A549 (cell line): ENCODE measurements around the gene PERM1. TPM values are rescaled to one million over a fixed set of nuclear protein-coding genes. Genes with fewer than 3 reads are reported as not detected.
A peak's percentile ranks its signal among the peaks of the same experiment; 100 is the strongest.
"Not testable (repeated sequence)": the region's sequence is repeated elsewhere in the genome, so short reads cannot be mapped to it uniquely, and the experiment has no call there.

Experiments used
- ATAC-seq, 2 experiments: fragments of 200-7000 bp in 1 of 2; fragments of >200 bp in 1 of 2; cut with Nextera tagmentation in 1 of 2; cut with Tn5 transposase in 1 of 2; 3 replicates each; pipeline versions ENCODE4 v1.8.0 to v1.9.1; 2018 to 2020; ENCODE audit warnings: mild to moderate bottlenecking in 1 of 2, moderate library complexity in 1 of 2
- CTCF ChIA-PET: fragments of 300-600 bp; sonication (Branson Sonifier 250); formaldehyde crosslinking; extraction: SDS; loops from one replicate; lab custom pipeline; 2021; ENCODE audit warnings: antibody characterized with exemption, inconsistent platforms; lab: Yijun Ruan, JAX
- POLR2A ChIA-PET: fragments of 350-600 bp; formaldehyde crosslinking; extraction: SDS; loops from one replicate; lab custom pipeline; 2021; ENCODE audit warnings: antibody characterized with exemption, inconsistent platforms; lab: Yijun Ruan, JAX
- DNase-seq, 2 experiments: peaks; one replicate each; pipeline versions ENCODE4 v3.0.0 to v3.0.0-alpha.2; 2011 to 2016; ENCODE audit warnings: low read depth in 1 of 2, low spot score in 1 of 2
- FAIRE-seq: peaks from 2 replicates; lab custom pipeline; 2011; peaks lifted over from hg19 to GRCh38; lab: Jason Lieb, UNC
- H3K27ac ChIP-seq, 2 experiments: fragments of >200 bp; sonication (Bioruptor Twin); formaldehyde crosslinking; 3 replicates each; pipeline ENCODE4 v1.5.1; 2016 to 2017
- H3K4me1 ChIP-seq: fragments of >200 bp; sonication (Bioruptor Twin); formaldehyde crosslinking; 3 replicates; pipeline ENCODE4 v1.6.1; 2016
- H3K4me2 ChIP-seq: fragments of >200 bp; sonication (Bioruptor Twin); formaldehyde crosslinking; 3 replicates; pipeline ENCODE4 v1.6.1; 2016
- H3K4me3 ChIP-seq: fragments of >200 bp; sonication (Bioruptor Twin); formaldehyde crosslinking; 3 replicates; pipeline ENCODE4 v1.5.1; 2016
- H3K9me3 ChIP-seq: fragments of >200 bp; sonication (Bioruptor Twin); formaldehyde crosslinking; 3 replicates; pipeline ENCODE4 v1.6.1; 2016
- FOXS1 ChIP-seq: fragments of 250-450 bp; sonication (Bioruptor Pico); IDR thresholded peaks from 2 replicates; pipeline ENCODE4 v1.5.0; 2020; ENCODE audit warnings: mild to moderate bottlenecking, moderate library complexity
- HEYL ChIP-seq: fragments of 250-450 bp; sonication (Bioruptor Pico); IDR thresholded peaks from 2 replicates; pipeline ENCODE4 v1.8.0; 2021; ENCODE audit warnings: mild to moderate bottlenecking, moderate library complexity
- HOXB13 ChIP-seq: fragments of 250-450 bp; sonication (Bioruptor Pico); IDR thresholded peaks from 2 replicates; pipeline ENCODE4 v1.5.0; 2020; ENCODE audit warnings: low read depth, mild to moderate bottlenecking, moderate library complexity
- JUNB ChIP-seq: fragments of >200 bp; sonication (Bioruptor Twin); formaldehyde crosslinking; IDR thresholded peaks from 2 replicates; pipeline ENCODE4 v1.6.1; 2016
- KDM1A ChIP-seq: fragments of 200-600 bp; sonication (generic); IDR thresholded peaks from 2 replicates; pipeline ENCODE4 v1.6.1; 2016; ENCODE audit warnings: low read depth, mild to moderate bottlenecking
- MAX ChIP-seq: IDR thresholded peaks from 2 replicates; pipeline ENCODE4 v1.6.1; 2012
- TFCP2L1 ChIP-seq: fragments of 250-450 bp; sonication (Bioruptor Pico); IDR thresholded peaks from 2 replicates; pipeline ENCODE4 v1.5.0; 2021; ENCODE audit warnings: mild to moderate bottlenecking
- WGBS: methylation state at CpG from one replicate; pipeline ENCODE4 v1.1.6; 2017; ENCODE audit errors: missing lambda C conversion rate; 5-methylcytosine and 5-hydroxymethylcytosine counted together
- polyA plus RNA-seq, 4 experiments: library from polyadenylated mRNA; depleted of rRNA in 3 of 4; stranded (reverse); fragments of >200 nt; fragmentation: RNase III in 1 of 4; extraction: RNeasy Plus Mini Kit Qiagen cat#74134 plus additional on column Dnase treatment in 1 of 4; gene quantifications; 2 replicates in 3 of 4; 3 replicates in 1 of 4; pipeline ENCODE4 v1.2.3, GENCODE V29; 2011 to 2017
- TF ChIP-seq, protein P1 (sequence below): fragments of 250-450 bp; sonication (Bioruptor Pico); IDR thresholded peaks from 2 replicates; pipeline ENCODE4 v1.5.0; 2021; ENCODE audit warnings: mild to moderate bottlenecking, moderate library complexity, borderline replicate concordance

PERM1 gene
- polyA plus RNA-seq, 2 of the 4 experiments (the other 2 are of a cell fraction), result 0.30 TPM; not detected in 1

- ChIA-PET POLR2A (interaction anchor here (1.0 kb wide), 1 partner anchor 10 kb away, joined by 3 read pairs; no protein-coding TSS in a partner anchor), CTCF (interaction anchor here (1.2 to 10.5 kb wide), 7 partner anchors 11 to 51 kb away, joined by 3 to 92 read pairs (median 27); no protein-coding TSS in a partner anchor)
- no peaks in the 10 kb centered on the region for H3K9me3 ChIP-seq
- H3K4me3 ChIP-seq, result peak within 1 kb of the TSS; percentile 60
- H3K4me1 ChIP-seq, result peaks cover 5% of the 10 kb centered on the region; the same call in 1 of the 3 replicates
- DNase-seq, result peak in 1 of 2 experiments; percentile 61
- H3K4me2 ChIP-seq, result peak within 1 kb of the TSS; percentile 92
- peak within 1 kb of the TSS; percentile 77 to 81 for H3K27ac ChIP-seq
- ATAC-seq, result peak; percentile 89
- WGBS, result 23% methylated on average over 24 of the region's 30 CpGs
- TF ChIP-seq FOXS1 (CRISPR knock-in tag), result no peak
- peak; percentile 39; the same call in 1 of the 2 replicates for TF ChIP-seq MAX
- no peak for FAIRE-seq
Measured at GRCh38 chr1:1013105-1013921, 31.4 kb upstream of the PERM1 start, which contains the start of gene ISG15. TSS of gene ISG15 (plus strand) at chr1:1013497. CDS start at chr1:1013574, 77 bp downstream.

- FAIRE-seq, H3K4me1 ChIP-seq, H3K9me3 ChIP-seq, ATAC-seq, DNase-seq: not testable (repeated sequence)
- Histone ChIP-seq H3K4me3 (peak overlapping the region; percentile 60), H3K27ac (peak overlapping the region; percentile 77 to 81), H3K4me2 (peak overlapping the region; percentile 92)
- ChIA-PET CTCF (interaction anchor here (4.7 to 10.5 kb wide), 5 partner anchors 10 to 51 kb away, joined by 21 to 92 read pairs (median 36); no protein-coding TSS in a partner anchor), POLR2A (interaction anchor here (1.0 kb wide), 1 partner anchor 10 kb away, joined by 3 read pairs; no protein-coding TSS in a partner anchor)
- WGBS, result 69% methylated on average over 11 of the region's 13 CpGs
Measured at GRCh38 chr1:1012736-1013104, 30.8 kb upstream of the PERM1 start.

- Histone ChIP-seq H3K27ac (no peak overlapping the region), H3K9me3 (no peaks in the 10 kb centered on the region), H3K4me2 (no peak overlapping the region), H3K4me1 (peaks cover 10% of the 10 kb centered on the region), H3K4me3 (no peak overlapping the region)
- WGBS, result 77% methylated on average over 14 of the region's 14 CpGs
- no peak for DNase-seq
- ATAC-seq, result no peak
- peak; percentile 50; the same call in 1 of the 2 replicates for TF ChIP-seq KDM1A
- TF ChIP-seq, protein P1, sequence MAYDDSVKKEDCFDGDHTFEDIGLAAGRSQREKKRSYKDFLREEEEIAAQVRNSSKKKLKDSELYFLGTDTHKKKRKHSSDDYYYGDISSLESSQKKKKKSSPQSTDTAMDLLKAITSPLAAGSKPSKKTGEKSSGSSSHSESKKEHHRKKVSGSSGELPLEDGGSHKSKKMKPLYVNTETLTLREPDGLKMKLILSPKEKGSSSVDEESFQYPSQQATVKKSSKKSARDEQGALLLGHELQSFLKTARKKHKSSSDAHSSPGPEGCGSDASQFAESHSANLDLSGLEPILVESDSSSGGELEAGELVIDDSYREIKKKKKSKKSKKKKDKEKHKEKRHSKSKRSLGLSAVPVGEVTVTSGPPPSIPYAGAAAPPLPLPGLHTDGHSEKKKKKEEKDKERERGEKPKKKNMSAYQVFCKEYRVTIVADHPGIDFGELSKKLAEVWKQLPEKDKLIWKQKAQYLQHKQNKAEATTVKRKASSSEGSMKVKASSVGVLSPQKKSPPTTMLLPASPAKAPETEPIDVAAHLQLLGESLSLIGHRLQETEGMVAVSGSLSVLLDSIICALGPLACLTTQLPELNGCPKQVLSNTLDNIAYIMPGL (CRISPR knock-in tag), result no peak
- no peak for TF ChIP-seq TFCP2L1
- no peak for TF ChIP-seq HEYL
- TF ChIP-seq JUNB, result no peak
- no peak for TF ChIP-seq HOXB13 (CRISPR knock-in tag)
- CTCF ChIA-PET, result no interaction called here
- FAIRE-seq, result no peak
- POLR2A ChIA-PET, result no interaction called here
Measured at GRCh38 chr1:1011396-1011949, 29.6 kb upstream of the PERM1 start.

- H3K9me3 ChIP-seq, DNase-seq, H3K27ac ChIP-seq, H3K4me3 ChIP-seq, POLR2A ChIA-PET, H3K4me2 ChIP-seq, ATAC-seq, FAIRE-seq: not testable (repeated sequence)
- CTCF ChIA-PET, result interaction anchor here (1.0 to 1.6 kb wide), 4 partner anchors 9 to 56 kb away, joined by 4 to 5 read pairs (median 4); no protein-coding TSS in a partner anchor
- 94% methylated on average over 8 of the region's 8 CpGs for WGBS
- peaks cover 24% of the 10 kb centered on the region for H3K4me1 ChIP-seq
Measured at GRCh38 chr1:1010131-1010530, 28.2 kb upstream of the PERM1 start.
